Uterine smooth muscle cell (primary cell): ENCODE measurements around the gene UROD. TPM values are rescaled to one million over a fixed set of nuclear protein-coding genes. Genes with fewer than 3 reads are reported as not detected.

ENCODE experiments used
- total RNA-seq: library from RNA; depleted of rRNA; stranded (reverse); fragments of >200 nt; gene quantifications from 2 replicates; pipeline ENCODE4 v1.2.3, GENCODE V29; 2014

The UROD gene
- 133 and 181 TPM in 2 replicates for total RNA-seq

GRCh38 chr1:45011837-45012638 is at the start of gene UROD:
UROD (plus strand) TSS chr1:45012254; CDS start chr1:45012266, 12 bp downstream.

GRCh38 chr1:45010855-45011811 is 921 bp upstream of the UROD start, which contains the start of gene HECTD3:
HECTD3 (minus strand) TSS chr1:45011324; CDS start chr1:45011257, 67 bp downstream.

Other genes starting within 250 kb of the UROD start
- gene RPS8, start 236.7 kb upstream of the UROD start, total RNA-seq, result 1,812 and 2,006 TPM in 2 replicates
- 0.11 TPM in 1 of 2 replicates, not detected in the other for gene BEST4, start 224.1 kb upstream of the UROD start, total RNA-seq
- 39.4 and 43.7 TPM in 2 replicates for gene PLK3, start 211.9 kb upstream of the UROD start, total RNA-seq
- not detected in 2 replicates for gene DYNLT4, start 204.9 kb upstream of the UROD start, total RNA-seq
- gene BTBD19, start 203.7 kb upstream of the UROD start, total RNA-seq, result 5.4 and 12.0 TPM in 2 replicates
- gene PTCH2, start 169.0 kb upstream of the UROD start, total RNA-seq, result 0.12 and 0.22 TPM in 2 replicates
- 48.0 and 73.4 TPM in 2 replicates for gene EIF2B3, start 25.7 kb upstream of the UROD start, total RNA-seq
- gene HECTD3, start 930 bp upstream of the UROD start, total RNA-seq, result 21.0 and 21.5 TPM in 2 replicates
- gene ZSWIM5, start 194.4 kb downstream of the UROD start, total RNA-seq, result 0.89 and 1.2 TPM in 2 replicates